Measurements from ENCODE around the gene NUP133. TPM values are rescaled to one million over a fixed set of nuclear protein-coding genes. Genes with fewer than 3 reads are reported as not detected.

The NUP133 gene
- total and polyA plus RNA-seq, 2 donors (not counting 3 experiments of a cell fraction or from before 2014, with no cell fraction given): 13.4 to 43.2 TPM

DNA sequence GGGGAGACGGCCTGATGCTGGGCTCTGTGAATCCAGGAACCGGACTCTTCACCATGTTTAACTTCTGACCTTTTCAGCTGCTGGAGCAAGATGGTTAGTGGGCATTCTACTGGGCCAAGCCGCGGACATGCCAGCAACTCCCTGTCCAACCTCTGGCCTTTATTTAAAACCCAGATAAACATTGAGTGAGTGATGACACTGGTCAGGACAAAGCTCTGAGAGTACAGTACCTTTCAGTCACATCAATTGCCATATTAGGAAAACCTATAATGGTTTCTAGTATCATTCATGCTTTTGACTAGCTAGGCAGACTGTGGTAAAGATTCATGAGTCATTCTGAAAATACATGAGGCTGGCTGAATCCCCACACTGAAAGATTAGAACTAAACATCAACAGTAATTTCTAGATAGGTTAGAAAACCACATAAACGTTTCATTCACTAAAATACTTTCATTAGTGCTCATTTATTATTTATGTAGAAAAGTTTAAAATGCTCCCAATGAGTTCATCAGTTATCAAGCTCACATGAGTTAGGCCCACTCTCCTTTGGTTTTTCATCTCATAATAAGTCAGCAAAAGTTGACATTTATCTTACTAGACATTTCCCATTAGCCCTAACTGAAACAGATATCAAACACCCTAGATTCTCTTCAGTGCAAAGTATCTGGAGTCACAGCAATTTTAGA lies 67.1 kb downstream of the NUP133 start:
- Histone ChIP-seq H4K20me1 (replicated peaks; ENCODE audit: control insufficient read depth, extremely low read depth, insufficient read depth, low read length) (no peaks in the 10 kb centered on the region), H3K9me1 (replicated peaks; ENCODE audit: control insufficient read depth, extremely low read depth, insufficient read depth, low read length) (no peaks in the 10 kb centered on the region), H2AFZ (ENCODE audit: low read depth, low read length) (no peak overlapping the region), H3K27ac (ENCODE audit: insufficient read depth, low read depth, low read length) (no peak overlapping the region), H3K4me2 (ENCODE audit: insufficient read depth, low read length) (no peak overlapping the region), H3K4me1 (ENCODE audit: control insufficient read depth, extremely low read depth, insufficient read depth, low read length) (no peaks in the 10 kb centered on the region), H3K36me3 (ENCODE audit: control insufficient read depth in 2 of 2, extremely low read depth in 1 of 2, insufficient read depth in 2 of 2, low read length in 2 of 2) (peaks cover 3 to 6% of the 10 kb centered on the region in 2 experiments), H3K9ac (replicated peaks; ENCODE audit: extremely low read depth, insufficient read depth, low read length) (no peak overlapping the region), H3K9me3 (replicated peaks; ENCODE audit: control insufficient read depth, insufficient read depth, low read length) (no peaks in the 10 kb centered on the region), H3K4me3 (replicated peaks in 1 of 3; ENCODE audit: insufficient read depth in 1 of 3, low read depth in 1 of 3, low read length in 3 of 3) (no peak overlapping the region), H3K79me2 (ENCODE audit: control insufficient read depth, insufficient read depth, low read length) (no peaks in the 10 kb centered on the region), H3K27me3 (ENCODE audit: control insufficient read depth in 2 of 2, insufficient read depth in 2 of 2, low read length in 2 of 2) (no peaks in the 10 kb centered on the region)
- intact Hi-C loops (cut with micrococcal nuclease) (no loop called here), dilution Hi-C loops (cut with MboI; ENCODE audit: extremely low pct_ligation_motif_present, low sequenced_read_pairs) (no loop called here)
- CTCF ChIA-PET: interaction anchor here (1.2 to 2.4 kb wide), 4 partner anchors 9 to 182 kb away, joined by 3 to 9 read pairs (median 6); no protein-coding TSS in a partner anchor
- DNase-seq (ENCODE audit: low read depth, low spot score) (no peak), FAIRE-seq (no peak)
- POLR2A ChIA-PET: no interaction called here
- no TSS peak for BruUV-seq (replicated peaks)
- TF ChIP-seq POLR2A (IDR thresholded peaks at IDR 0.05; ENCODE audit: low read depth, low read length) (no peak), EZH2 (IDR thresholded peaks at IDR 0.05; ENCODE audit: borderline replicate concordance, low read depth, low read length, severe bottlenecking) (no peak), GATA2 (IDR thresholded peaks at IDR 0.05; ENCODE audit: insufficient read depth, insufficient read length, low read depth, low read length) (no peak), MYC (IDR thresholded peaks at IDR 0.05; ENCODE audit: low read depth, low read length) (no peak), POLR2AphosphoS5 (IDR thresholded peaks at IDR 0.05; ENCODE audit: insufficient read depth, low read depth, low read length) (no peak), FOS (IDR thresholded peaks at IDR 0.05; ENCODE audit: borderline replicate concordance, insufficient read depth, low read length) (no peak), JUN (IDR thresholded peaks at IDR 0.05; ENCODE audit: borderline replicate concordance, insufficient read depth, insufficient read length, low read depth) (no peak)
- TF ChIP-seq, protein P1, sequence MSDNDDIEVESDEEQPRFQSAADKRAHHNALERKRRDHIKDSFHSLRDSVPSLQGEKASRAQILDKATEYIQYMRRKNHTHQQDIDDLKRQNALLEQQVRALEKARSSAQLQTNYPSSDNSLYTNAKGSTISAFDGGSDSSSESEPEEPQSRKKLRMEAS (IDR thresholded peaks at IDR 0.05; ENCODE audit: insufficient read depth, insufficient read length): no peak
- TF ChIP-seq, protein P2, sequence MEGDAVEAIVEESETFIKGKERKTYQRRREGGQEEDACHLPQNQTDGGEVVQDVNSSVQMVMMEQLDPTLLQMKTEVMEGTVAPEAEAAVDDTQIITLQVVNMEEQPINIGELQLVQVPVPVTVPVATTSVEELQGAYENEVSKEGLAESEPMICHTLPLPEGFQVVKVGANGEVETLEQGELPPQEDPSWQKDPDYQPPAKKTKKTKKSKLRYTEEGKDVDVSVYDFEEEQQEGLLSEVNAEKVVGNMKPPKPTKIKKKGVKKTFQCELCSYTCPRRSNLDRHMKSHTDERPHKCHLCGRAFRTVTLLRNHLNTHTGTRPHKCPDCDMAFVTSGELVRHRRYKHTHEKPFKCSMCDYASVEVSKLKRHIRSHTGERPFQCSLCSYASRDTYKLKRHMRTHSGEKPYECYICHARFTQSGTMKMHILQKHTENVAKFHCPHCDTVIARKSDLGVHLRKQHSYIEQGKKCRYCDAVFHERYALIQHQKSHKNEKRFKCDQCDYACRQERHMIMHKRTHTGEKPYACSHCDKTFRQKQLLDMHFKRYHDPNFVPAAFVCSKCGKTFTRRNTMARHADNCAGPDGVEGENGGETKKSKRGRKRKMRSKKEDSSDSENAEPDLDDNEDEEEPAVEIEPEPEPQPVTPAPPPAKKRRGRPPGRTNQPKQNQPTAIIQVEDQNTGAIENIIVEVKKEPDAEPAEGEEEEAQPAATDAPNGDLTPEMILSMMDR (IDR thresholded peaks at IDR 0.05; ENCODE audit: extremely low read depth in 1 of 2, insufficient read depth in 1 of 2, low read depth in 1 of 2, low read length in 2 of 2): no peak

Measured in endothelial cell of umbilical vein (primary cell).